ENCODE data around the gene NOL4L. TPM values are rescaled to one million over a fixed set of nuclear protein-coding genes. Genes with fewer than 3 reads are reported as not detected.

Gene NOL4L
- polyA plus RNA-seq, 2 of the 4 experiments (the other 2 are of a cell fraction) = 9.5 to 11.8 TPM

DNA sequence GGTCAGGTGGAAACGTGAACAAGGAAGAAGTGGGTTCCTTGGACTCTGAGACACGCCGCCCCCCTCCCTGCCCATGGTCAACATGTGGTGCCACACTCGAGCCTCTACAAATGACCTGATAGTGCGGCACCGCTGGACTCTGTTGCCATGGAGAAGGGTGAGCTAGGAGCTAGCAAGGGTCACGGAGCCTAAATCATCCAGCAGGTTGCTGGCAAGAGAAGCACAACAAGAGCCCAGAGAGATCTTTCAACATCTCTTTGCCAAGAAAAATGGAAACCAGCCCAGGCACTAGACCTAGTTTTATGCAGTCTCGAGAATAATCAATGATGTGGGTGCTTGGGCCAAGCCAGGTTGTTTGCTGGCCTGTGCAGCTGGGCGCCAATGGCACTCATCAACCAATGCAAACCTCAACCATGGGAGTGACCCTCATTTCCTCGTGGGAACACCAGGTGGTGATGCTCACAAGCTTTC is 69.5 kb downstream of the NOL4L start:
- no peak overlapping the region for H3K27ac ChIP-seq
- FAIRE-seq (no peak), ATAC-seq (no peak), DNase-seq (ENCODE audit: low read depth in 1 of 2, low spot score in 1 of 2) (no peak)
- ChIA-PET CTCF (interaction anchor here (0.7 to 27.6 kb wide), 5 partner anchors 9 to 262 kb away, joined by 3 to 670 read pairs (median 5); no protein-coding TSS in a partner anchor), POLR2A (no interaction called here)
- WGBS (ENCODE audit: missing lambda C conversion rate) = 71% methylated on average over 10 of the region's 10 CpGs
- H3K4me2 ChIP-seq = no peak overlapping the region
- H3K9me3 ChIP-seq = no peaks in the 10 kb centered on the region
- TF ChIP-seq, protein P1, sequence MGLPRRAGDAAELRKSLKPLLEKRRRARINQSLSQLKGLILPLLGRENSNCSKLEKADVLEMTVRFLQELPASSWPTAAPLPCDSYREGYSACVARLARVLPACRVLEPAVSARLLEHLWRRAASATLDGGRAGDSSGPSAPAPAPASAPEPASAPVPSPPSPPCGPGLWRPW (IDR thresholded peaks at IDR 0.05) = no peak
- TF ChIP-seq RARB (CRISPR knock-in tag; IDR thresholded peaks at IDR 0.05) (no peak), JUN (IDR thresholded peaks at IDR 0.05) (no peak), CEBPB (IDR thresholded peaks at IDR 0.05) (no peak), TP53 (CRISPR knock-in tag; IDR thresholded peaks at IDR 0.05) (no peak), POLR2AphosphoS2 (conservative IDR thresholded peaks at IDR 0.05; ENCODE audit: low read length) (no peak), RNF2 (IDR thresholded peaks at IDR 0.05; ENCODE audit: borderline replicate concordance, low read depth) (no peak)
- H3K4me3 ChIP-seq = no peak overlapping the region
- H3K4me1 ChIP-seq = no peaks in the 10 kb centered on the region

DNA sequence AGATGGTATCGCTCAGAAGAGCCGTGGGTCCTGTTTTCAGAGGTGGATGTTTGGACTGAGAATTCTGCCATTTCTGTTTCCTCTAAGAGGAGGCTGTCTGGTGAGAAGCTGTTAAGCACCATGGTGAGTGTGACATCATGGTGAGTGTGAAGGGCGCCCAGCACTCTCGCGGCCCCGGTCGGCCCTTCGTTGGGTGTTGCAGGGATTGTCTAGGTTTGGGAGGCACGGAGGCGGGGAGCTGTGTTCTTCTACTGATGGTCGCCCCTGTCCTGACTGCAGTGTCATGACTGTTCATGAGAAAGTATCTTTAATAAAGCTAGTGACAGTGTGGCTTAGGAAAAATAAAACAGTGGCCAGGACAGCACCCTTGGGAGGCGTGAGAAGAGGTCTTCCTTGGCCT is 70.4 kb downstream of the NOL4L start:
- no peak for DNase-seq (ENCODE audit: low read depth in 1 of 2, low spot score in 1 of 2)
- Histone ChIP-seq H3K4me1 (no peaks in the 10 kb centered on the region), H3K9me3 (no peaks in the 10 kb centered on the region), H3K4me3 (no peak overlapping the region), H3K4me2 (no peak overlapping the region), H3K27ac (no peak overlapping the region)
- POLR2A ChIA-PET = no interaction called here
- 81% methylated on average over 12 of the region's 12 CpGs for WGBS (ENCODE audit: missing lambda C conversion rate)
- CTCF ChIA-PET = interaction anchor here (0.7 to 27.6 kb wide), 7 partner anchors 7 to 263 kb away, joined by 3 to 670 read pairs (median 5); no protein-coding TSS in a partner anchor
- no peak for FAIRE-seq
- TF ChIP-seq, protein P2, sequence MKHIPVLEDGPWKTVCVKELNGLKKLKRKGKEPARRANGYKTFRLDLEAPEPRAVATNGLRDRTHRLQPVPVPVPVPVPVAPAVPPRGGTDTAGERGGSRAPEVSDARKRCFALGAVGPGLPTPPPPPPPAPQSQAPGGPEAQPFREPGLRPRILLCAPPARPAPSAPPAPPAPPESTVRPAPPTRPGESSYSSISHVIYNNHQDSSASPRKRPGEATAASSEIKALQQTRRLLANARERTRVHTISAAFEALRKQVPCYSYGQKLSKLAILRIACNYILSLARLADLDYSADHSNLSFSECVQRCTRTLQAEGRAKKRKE (CRISPR knock-in tag; IDR thresholded peaks at IDR 0.05; ENCODE audit: low read depth) = no peak
- TF ChIP-seq ZSCAN20 (CRISPR knock-in tag; IDR thresholded peaks at IDR 0.05) (no peak), BHLHE40 (IDR thresholded peaks at IDR 0.05; ENCODE audit: low read depth, low read length) (no peak), NFE2L2 (conservative IDR thresholded peaks at IDR 0.05; ENCODE audit: low read length) (no peak), TFCP2L1 (CRISPR knock-in tag; IDR thresholded peaks at IDR 0.05) (no peak), EP300 (IDR thresholded peaks at IDR 0.05) (no peak), PHF8 (IDR thresholded peaks at IDR 0.05; ENCODE audit: borderline replicate concordance, low read depth) (no peak), GATA3 (IDR thresholded peaks at IDR 0.05; ENCODE audit: borderline replicate concordance) (no peak), RNF2 (IDR thresholded peaks at IDR 0.05; ENCODE audit: borderline replicate concordance, low read depth) (no peak), FOSB (CRISPR knock-in tag; IDR thresholded peaks at IDR 0.05) (no peak), ZFP36 (IDR thresholded peaks at IDR 0.05; ENCODE audit: borderline replicate concordance, partially characterized antibody) (no peak), RARB (CRISPR knock-in tag; IDR thresholded peaks at IDR 0.05) (no peak)
- TF ChIP-seq, protein P3, sequence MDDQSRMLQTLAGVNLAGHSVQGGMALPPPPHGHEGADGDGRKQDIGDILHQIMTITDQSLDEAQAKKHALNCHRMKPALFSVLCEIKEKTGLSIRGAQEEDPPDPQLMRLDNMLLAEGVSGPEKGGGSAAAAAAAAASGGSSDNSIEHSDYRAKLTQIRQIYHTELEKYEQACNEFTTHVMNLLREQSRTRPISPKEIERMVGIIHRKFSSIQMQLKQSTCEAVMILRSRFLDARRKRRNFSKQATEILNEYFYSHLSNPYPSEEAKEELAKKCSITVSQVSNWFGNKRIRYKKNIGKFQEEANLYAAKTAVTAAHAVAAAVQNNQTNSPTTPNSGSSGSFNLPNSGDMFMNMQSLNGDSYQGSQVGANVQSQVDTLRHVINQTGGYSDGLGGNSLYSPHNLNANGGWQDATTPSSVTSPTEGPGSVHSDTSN (IDR thresholded peaks at IDR 0.05) = no peak
- TF ChIP-seq, protein P4, sequence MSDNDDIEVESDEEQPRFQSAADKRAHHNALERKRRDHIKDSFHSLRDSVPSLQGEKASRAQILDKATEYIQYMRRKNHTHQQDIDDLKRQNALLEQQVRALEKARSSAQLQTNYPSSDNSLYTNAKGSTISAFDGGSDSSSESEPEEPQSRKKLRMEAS (IDR thresholded peaks at IDR 0.05) = no peak
- ATAC-seq = no peak

DNA sequence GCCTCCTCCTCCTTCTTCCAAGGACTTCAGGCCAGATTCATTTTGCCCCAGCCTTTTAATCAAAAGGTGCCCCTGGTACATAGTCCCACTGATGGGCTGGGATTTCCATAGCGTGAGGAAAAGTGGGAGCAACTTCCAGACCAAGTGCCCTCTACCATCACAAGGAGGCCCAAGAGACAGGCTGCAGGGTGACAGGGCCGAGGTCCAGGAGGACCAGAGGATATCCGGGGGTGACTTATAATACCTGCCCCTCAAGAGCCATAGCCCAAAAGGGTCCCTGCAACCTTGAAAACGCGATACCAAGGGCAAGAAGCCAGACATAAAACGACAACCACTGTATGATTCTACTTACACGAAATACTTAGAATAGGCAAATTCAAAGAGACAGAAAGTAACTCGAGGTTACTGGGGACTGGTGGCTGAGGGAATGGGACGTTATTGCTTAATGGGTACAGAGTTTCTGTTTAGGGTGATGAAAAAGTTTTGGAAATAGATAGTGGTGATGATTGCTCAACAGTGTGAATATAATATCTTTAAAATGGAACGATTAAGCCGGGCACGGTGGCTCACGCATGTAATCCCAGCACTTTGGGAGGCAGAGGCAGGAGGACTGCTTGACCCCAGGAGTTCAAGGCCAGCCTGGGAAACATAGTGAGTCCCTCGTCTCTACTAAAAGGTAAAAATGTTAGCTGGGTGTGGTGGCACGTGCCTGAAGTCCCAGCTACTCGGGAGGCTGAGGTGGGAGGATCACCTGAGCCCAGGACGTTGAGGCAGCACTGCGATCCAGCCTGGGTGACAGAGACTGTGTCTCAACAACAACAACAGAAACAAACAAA is 71.9 kb downstream of the NOL4L start:
- no peak for TF ChIP-seq ZFP36 (IDR thresholded peaks at IDR 0.05; ENCODE audit: borderline replicate concordance, partially characterized antibody)
- TF ChIP-seq, protein P5, sequence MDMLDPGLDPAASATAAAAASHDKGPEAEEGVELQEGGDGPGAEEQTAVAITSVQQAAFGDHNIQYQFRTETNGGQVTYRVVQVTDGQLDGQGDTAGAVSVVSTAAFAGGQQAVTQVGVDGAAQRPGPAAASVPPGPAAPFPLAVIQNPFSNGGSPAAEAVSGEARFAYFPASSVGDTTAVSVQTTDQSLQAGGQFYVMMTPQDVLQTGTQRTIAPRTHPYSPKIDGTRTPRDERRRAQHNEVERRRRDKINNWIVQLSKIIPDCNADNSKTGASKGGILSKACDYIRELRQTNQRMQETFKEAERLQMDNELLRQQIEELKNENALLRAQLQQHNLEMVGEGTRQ (IDR thresholded peaks at IDR 0.05) = no peak
- no peak for TF ChIP-seq NFE2L2 (conservative IDR thresholded peaks at IDR 0.05; ENCODE audit: low read length)
- TF ChIP-seq POLR2AphosphoS2 (conservative IDR thresholded peaks at IDR 0.05; ENCODE audit: low read length) = no peak
- no peak for TF ChIP-seq ZSCAN20 (CRISPR knock-in tag; IDR thresholded peaks at IDR 0.05)
- no peak for TF ChIP-seq HOXA7 (CRISPR knock-in tag; IDR thresholded peaks at IDR 0.05)
- TF ChIP-seq CBX8 (IDR thresholded peaks at IDR 0.05) = no peak
- TF ChIP-seq CHD2 (IDR thresholded peaks at IDR 0.05; ENCODE audit: low read length, partially characterized antibody) = no peak
- TF ChIP-seq HEYL (CRISPR knock-in tag; IDR thresholded peaks at IDR 0.05) = no peak
- no peak for TF ChIP-seq ZNF302 (CRISPR knock-in tag; IDR thresholded peaks at IDR 0.05)
- no peak for TF ChIP-seq HOXB13 (CRISPR knock-in tag; IDR thresholded peaks at IDR 0.05; ENCODE audit: low read depth)
- TF ChIP-seq, protein P3 (IDR thresholded peaks at IDR 0.05) = no peak
- no peak for TF ChIP-seq PHF8 (IDR thresholded peaks at IDR 0.05; ENCODE audit: borderline replicate concordance, low read depth)
- no peak for TF ChIP-seq ESRRA (IDR thresholded peaks at IDR 0.05; ENCODE audit: borderline replicate concordance, low read length)
- TF ChIP-seq RNF2 (IDR thresholded peaks at IDR 0.05; ENCODE audit: borderline replicate concordance, low read depth) = no peak
- no peak for TF ChIP-seq SMC3 (IDR thresholded peaks at IDR 0.05)
- TF ChIP-seq KDM1A (IDR thresholded peaks at IDR 0.05; ENCODE audit: low read depth) = no peak
- POLR2A ChIA-PET = no interaction called here

More for the DNA sequence above, 71.9 kb downstream of the NOL4L start:
- Histone ChIP-seq H3K9me3 (no peaks in the 10 kb centered on the region), H3K4me2 (no peak overlapping the region), H3K4me3 (no peak overlapping the region), H3K4me1 (no peaks in the 10 kb centered on the region), H3K27ac (no peak overlapping the region)
- WGBS (ENCODE audit: missing lambda C conversion rate) = 67% methylated on average over 18 of the region's 18 CpGs
- DNase-seq (ENCODE audit: low read depth in 1 of 2, low spot score in 1 of 2) (no peak), FAIRE-seq (no peak), ATAC-seq (no peak)
- CTCF ChIA-PET = interaction anchor here (3.1 to 27.6 kb wide), 2 partner anchors 9 to 138 kb away, joined by 11 to 670 read pairs; no protein-coding TSS in a partner anchor
